HG03354 (cell line): ENCODE measurements around the gene GPN1.
"Not testable (repeated sequence)": the region's sequence is repeated elsewhere in the genome, so short reads cannot be mapped to it uniquely, and the experiment has no call there.

Experiments used
- ATAC-seq: cut with Tn5 transposase; IDR thresholded peaks from one replicate; pipeline ENCODE4 v1.9.1; 2021; ENCODE audit warnings: mild to moderate bottlenecking; ENCODE audit not compliant: unreplicated experiment, poor library complexity, severe bottlenecking

GPN1 gene

DNA sequence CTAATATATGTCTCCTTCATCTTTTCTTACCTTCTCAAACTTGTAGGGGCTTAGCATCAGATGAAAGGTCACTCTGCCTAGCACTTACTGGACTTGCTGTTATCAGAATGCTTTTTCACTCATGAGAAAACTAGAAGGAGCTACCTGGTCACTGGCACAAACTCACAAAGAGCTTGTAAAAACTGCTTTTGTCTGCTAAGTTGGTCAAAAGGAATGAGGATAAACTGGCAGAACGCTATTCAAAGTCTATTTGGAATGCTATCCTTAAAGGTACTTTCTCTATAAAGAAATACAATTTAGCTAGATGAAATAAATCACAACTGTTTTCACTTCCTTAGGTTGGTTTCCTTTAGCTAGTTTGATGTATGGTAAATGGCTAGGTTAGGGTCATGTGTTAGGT lies 2.5 kb upstream of the GPN1 start:
- not testable (repeated sequence) for ATAC-seq

DNA sequence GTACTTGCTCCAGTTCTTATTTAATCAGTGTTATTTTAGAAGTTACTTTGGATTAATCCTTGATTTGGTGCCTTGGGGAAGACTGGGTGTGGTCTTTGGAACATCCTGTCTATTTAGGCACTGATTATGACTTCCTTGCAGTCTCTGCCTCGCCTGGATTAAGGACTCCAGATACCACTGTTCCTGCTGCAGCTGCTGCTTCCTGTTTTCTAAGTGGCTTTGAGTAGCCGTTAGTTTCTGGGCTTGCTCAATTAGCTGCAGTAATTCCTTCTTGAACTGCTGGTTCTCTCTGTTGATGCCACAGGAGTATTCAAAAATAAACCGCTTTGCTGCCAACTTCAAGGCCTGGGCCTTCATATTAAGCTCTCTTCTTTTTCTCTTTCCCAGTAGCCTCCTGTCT lies 1.9 kb upstream of the GPN1 start:
- ATAC-seq = not testable (repeated sequence)

DNA sequence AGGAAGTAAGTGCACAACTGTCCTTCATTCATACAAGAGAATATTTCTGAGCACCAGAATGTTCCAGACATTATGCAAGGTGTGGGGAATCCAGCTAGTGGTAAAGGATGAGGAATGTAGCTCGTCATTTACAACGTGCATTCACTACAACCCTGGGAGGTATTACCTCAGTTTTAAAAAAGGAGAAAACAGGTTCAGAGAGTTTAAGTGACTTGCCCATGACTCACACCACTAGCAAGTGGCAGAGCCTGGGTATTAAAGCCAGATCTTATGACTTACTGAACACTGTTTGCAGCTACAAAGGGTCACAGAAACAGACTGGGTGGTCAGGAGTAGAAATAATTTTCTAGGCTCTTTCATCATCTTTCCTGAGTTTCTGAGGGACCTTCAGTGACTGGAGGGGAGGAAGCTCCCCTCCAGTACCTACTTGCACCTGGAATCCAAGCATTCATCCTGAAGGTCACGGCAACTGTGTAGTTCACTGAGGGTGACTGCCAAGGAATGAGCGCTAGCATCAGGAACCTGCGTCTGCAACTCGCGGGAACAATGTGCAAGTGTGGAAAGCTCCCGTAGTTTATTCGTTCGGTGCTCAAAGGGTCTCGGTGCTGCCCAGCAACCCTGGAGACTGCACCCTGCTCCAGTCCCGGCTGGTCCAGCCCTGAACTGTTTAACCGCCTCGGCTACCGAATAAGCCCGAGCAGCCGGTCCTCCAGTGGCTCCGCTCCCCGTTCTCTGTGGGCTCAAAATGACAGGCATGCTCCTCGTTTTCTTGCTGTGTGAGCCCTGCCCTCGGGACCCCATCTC lies 685 bp upstream of the GPN1 start:
- peak; percentile 42 for ATAC-seq

DNA sequence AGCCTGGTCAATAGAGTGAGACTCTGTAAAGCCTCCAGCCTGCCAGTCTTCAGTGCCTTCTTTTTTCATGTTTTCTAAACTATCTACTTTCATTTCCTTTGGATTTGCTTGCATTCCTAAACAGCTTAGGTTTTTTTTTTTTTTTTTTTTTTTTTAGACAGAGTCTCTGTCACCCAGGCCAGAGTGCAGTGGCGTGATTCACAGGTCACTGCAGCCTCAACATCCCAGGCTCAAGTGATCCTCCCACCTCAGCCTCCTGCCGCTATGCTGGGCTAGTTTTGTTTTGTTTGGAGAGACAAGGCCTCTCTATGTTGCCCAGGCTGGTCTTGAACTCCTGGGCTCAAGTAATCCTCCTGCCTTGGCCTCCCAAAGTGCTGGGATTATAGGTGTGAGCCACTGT lies 1.4 kb downstream of the GPN1 start:
- ATAC-seq = not testable (repeated sequence)

DNA sequence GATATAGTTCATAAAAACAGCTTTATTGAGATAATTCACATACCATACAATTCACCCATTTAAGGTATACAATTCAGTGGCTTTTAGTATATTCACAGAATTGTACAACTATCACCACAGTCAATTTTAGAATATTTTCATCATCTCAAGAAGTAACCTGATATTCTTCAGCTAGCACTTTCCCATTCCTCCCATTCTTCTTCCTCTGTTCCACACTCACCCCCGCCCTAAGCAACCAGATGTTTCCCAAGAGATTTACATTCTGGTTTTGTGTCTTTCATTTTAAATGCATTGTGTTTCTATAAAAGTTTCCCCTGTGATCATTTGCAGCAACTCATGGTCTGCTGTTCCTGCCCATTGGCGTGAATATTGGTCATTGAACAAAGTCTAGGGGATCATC lies 5.4 kb downstream of the GPN1 start:
- no peak for ATAC-seq

DNA sequence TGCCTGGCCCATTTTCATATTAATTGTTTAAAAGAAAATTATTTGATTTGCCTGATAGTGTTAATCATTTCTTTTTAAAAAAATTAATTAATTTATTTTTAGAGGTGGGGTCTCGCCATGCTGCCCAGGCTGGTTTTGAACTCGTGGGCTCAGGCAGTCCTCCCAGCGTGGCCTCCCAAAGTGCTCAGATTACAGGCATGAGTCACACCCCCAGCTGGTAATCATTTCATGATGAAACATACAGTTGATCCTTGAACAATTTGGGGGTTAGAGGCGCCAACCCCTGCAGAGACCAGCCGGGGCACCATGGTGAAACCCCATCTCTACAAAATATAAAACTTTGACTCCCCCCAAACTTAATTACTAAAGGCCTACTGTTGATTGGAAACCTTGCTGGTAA lies 7.9 kb downstream of the GPN1 start:
- ATAC-seq = no peak

DNA sequence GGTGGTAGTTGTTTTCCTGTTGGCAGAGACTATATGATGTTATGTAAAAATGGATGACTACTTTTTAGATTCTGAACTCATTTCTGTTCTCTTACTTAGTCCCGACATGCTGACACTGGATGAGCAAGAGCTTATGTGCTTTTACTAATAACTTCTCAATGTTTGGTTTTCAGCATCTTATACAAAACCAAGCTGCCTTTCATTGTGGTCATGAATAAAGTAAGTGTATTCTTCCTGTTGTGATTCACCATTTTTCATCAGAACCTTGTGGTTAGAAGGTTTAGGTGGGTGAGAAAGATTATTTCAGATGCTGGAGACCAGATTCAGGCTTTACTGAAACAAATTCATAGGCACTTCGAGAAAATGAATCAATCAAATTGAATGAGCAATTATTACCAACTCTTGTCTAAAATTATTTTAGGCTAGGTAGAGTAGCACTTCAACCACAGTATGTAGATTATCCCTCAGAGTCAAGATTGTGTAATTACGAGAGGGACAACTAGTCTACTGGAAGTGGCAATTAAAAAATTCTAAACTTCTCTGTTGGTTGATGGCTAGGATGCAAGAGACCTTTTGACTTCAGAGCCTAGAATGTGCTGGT lies 9.3 kb downstream of the GPN1 start:
- ATAC-seq = no peak

DNA sequence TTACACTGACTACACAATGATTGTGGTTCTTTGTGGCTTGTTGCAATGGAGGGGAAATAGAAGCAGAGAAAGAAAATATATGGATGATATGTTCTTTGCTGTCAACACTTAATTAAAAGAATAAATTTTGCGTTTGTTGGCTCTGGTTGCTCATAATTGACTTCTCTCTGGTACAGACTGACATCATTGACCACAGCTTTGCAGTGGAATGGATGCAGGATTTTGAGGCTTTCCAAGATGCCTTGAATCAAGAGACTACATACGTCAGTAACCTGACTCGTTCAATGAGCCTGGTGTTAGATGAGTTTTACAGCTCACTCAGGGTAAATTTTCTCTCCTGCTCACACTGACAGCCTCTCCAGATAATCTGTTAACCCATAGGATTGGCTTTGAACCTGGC lies 9.9 kb downstream of the GPN1 start:
- no peak for ATAC-seq

DNA sequence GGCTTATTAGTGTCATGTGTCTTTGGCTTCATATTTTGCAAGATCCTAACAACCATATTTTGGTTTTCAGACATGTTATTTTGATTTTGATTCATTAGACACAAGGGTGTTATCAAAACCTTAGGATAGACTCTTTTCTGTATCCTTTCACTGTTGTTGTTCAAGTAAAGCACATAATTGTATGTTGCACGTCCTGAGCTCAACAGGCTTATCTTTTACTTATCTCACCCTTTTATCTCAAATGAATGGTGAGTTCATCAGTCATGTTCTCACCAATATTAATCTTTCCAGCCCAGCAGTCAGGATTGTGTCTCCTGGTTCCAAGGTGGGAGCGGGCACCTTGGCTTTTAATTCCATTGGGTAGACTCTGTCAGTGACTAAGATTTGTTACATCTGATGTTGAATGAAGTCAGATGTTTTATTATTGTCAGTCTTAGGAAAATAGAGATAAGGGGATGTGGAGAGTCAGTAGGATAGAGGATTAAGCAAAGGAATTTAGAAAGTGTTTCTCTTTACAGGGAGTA lies 11.9 kb downstream of the GPN1 start:
- ATAC-seq = no peak

DNA sequence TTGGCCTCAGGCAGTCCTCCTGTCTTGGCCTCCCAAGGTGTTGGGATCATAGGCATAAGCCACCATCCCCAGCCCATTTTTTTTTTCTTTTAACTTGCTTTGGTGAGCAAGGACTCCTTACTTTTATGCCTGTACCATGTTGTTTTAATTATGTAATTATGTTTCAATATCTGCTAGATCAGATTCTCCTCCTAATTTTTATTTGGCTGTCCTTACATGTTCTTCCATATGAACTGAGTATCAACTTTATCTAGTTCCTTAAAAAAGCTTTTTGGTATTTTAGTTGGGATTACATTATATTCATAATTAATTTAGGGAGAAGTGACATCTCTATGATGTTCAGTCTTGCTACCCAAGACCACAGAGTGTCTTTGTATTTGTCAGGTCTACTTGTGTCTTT lies 16.3 kb downstream of the GPN1 start:
- ATAC-seq = no peak

DNA sequence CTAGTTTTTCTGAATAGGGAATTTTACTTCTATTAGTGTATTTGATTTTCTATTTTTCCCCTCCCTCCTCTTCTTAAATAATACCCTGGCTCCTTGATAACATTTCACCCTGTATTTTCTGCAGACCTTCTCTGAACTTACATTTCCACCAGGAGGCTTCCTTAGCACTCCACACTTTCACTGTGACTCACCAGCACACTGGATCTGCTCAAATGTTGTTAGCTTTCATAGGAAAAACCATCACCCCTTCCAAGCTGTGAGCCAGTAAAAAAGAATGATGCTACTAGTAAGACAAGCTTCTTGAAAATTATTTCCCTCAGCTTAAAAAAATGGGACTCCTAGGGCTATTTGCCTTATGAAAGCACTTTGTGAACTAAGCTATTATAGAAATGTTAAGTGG lies 18.4 kb downstream of the GPN1 start:
- ATAC-seq = no peak

DNA sequence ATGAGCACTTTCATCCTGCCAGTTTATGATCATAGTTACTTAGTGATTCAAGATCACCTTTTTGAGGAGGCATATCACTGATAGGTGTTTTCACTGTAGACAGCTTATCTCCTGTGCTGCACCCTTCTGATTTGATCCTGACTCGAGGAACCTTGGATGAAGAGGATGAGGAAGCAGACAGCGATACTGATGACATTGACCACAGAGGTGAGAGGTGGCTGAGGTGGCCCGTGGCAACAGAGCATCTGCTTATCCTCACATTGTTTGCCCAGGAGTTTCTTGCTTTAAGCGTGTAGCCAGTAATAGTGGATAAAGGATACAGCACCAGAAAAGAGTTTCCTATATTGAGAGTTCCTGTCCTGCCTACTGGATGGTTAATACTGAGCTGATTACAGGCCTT lies 18.9 kb downstream of the GPN1 start:
- ATAC-seq = no peak

DNA sequence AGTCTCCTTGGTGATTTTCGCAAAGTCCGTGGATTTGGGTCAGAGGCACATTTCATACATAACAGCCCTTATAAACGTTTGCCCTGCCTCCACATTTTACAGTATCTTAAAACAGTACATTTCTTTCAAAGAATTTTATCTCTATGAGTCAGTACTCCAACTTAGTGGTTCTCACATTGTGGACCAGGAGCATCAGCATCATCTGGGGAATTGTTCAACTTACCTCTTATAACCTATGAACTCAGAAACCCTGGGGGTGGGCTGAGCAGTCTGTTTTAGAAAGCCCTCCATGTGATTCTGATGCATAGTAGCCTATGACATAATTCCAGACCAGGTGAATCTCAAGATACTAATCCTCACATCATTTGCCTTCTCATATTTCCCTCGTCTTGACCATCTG lies 22.2 kb downstream of the GPN1 start:
- no peak for ATAC-seq

DNA sequence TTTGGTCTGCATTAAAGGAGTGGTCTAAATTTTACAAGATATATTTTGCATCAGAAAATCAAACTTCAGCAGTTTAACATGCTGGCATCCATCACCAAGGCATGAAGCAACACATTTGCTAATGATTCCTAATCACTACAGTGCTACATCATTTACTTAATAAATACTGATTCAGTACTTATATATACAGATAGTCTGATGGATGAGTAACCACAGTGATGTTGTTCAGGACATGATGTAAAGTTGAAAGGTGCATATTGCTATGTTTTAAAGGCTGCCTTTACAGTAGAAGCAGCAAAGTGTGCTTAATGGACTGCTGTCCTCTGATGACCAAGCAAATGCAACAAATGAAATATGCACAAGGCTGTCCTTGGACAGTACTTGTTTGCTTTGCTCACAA lies 23.5 kb downstream of the GPN1 start:
- ATAC-seq = no peak

DNA sequence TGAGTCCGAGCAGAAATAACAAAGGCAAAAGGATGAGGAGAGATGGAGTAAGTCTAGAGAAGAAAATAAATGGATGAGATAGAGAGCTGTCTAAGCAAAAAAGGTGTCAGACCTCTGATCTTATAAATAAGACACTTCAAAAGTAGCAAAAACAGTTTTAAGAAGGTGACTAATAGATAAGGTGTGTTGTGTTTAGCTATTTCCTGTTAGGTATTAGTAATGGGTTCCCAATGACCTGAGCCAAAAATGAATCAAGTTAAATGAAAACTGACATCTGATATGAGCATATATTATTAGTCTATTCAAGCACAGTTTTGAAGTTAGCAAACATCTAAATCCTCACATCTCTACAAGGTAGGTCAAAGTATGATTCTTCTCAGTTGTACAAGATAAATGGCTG lies 23.9 kb downstream of the GPN1 start:
- ATAC-seq = no peak

DNA sequence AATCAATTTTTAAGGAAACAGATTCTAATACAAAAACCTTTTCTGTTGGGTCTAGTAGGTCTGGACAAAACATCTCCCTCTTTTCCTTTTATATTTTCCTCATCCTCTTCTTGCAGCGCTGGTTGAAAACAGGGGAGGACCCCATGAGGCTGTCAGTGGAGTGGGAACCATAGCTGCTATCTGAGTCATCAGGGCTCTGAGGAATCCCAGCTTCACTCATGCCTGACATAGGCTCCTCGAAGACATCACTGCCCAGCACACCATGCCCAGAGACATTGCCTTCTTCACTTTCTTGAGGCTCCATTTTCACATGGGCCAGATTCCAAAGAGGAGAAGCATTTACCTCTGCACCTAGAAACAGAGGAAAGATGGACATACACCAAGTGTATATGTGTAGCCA lies 24.5 kb downstream of the GPN1 start:
- no peak for ATAC-seq

DNA sequence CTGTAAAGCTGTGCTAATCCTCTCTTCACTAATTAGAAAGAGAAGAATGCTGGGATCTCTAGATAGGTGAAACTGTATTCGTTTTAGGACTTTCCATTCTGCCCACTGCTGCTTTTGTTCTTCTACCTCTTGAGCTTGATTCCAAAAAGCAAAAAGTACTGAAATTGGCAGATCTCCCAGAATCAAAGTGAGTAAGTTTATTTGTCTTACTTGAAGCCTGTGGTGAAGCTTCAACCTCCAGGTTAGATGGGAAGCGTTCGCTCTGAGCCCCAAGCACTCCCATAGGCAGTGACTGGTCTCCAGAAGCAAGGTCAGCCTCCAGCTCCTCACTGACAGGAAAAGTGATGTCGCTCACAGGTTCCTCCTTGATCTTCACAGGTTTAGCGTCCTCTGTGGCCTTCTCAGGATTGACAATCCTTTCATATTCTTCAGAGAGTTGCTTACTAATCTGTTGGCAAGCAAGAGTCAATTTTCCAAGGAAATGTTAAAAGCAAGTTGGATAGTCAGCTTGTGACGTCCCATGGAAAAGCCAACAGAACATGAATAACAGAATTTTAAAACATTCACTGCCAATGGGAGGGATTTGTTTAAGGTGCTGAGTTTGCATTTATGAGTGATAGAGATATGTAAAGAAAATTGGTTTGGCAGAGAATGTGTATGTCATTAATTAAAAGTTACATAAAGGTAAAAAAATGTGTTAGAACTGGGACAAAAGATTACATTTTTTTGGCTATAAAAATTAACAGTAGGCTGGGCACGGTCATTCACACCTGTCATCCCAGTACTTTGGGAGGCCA lies 26.5 kb downstream of the GPN1 start:
- no peak for ATAC-seq

DNA sequence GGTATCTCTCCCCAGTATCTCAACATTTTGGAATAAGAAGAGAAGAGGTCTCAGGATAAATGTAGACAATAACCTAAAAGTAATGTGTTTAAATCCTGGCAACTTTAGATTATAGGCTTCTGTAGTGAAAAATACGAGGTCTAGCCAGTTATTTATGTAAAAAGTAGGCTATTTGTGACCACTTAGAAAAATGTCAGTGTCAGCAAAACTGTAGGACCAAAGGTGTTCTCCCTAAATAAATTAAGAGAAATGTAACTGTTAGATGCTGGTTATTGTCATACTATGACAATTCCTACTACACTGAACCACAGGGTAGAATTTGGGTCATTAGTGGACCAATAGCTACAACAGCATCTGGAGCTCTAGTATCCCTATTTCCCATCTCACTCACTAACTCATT lies 32.5 kb downstream of the GPN1 start:
- ATAC-seq = no peak

DNA sequence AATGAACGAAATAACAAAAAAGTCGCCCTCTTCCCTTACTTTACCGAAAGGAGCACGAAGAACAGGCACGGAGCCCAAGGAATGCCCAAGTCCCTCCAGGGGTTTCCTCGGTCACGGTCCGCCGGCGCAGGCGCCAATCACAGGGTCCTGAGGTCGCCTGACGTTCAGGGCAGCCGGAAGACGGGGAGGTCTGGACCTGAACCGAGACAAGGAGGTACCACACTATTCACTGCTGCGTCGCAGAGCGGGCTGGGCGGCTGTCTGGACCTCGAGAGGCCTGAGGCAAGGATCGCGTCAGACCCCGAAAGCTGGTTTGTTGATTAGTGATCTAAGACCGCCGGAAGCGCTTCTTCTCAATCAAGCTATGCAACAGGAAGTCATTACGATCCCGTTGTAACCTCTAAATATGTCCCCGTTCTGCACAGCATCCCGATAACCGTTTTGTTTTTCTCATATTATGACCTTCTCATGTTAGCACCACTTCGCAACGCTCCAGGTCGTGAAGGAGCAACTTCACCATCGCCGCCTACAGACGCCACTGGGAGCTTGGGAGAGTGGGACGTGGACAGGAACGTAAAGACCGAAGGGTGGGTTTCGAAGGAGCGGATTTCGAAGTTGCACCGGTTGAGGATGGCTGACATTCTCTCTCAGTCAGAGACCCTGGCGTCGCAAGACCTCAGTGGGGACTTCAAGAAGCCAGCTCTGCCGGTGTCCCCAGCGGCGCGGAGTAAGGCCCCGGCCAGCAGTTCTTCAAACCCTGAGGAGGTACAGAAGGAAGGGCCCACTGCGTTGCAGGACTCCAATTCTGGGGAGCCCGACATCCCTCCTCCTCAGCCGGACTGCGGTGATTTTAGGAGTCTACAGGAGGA lies 34.7 kb downstream of the GPN1 start, which contains the start of the genes SLC4A1AP and SUPT7L:
SLC4A1AP (plus strand) TSS at position 605 of the 869 bp plus-strand sequence; CDS start at position 631, 26 bp downstream.
SUPT7L (minus strand) TSS at position 330 of the 869 bp plus-strand sequence. CDS start 1,422 bp downstream, outside the sequence.
- ATAC-seq = peak; percentile 82
